AG20443 (cell line): Measurements from ENCODE around the gene NBEAL1.
A peak's percentile ranks its signal among the peaks of the same experiment; 100 is the strongest.
"Not testable (repeated sequence)": the region's sequence is repeated elsewhere in the genome, so short reads cannot be mapped to it uniquely, and the experiment has no call there.

Source experiments
- DNase-seq: peaks from one replicate; pipeline ENCODE4 v3.0.0; 2012; ENCODE audit warnings: low spot score, mixed read lengths

NBEAL1 gene

DNA sequence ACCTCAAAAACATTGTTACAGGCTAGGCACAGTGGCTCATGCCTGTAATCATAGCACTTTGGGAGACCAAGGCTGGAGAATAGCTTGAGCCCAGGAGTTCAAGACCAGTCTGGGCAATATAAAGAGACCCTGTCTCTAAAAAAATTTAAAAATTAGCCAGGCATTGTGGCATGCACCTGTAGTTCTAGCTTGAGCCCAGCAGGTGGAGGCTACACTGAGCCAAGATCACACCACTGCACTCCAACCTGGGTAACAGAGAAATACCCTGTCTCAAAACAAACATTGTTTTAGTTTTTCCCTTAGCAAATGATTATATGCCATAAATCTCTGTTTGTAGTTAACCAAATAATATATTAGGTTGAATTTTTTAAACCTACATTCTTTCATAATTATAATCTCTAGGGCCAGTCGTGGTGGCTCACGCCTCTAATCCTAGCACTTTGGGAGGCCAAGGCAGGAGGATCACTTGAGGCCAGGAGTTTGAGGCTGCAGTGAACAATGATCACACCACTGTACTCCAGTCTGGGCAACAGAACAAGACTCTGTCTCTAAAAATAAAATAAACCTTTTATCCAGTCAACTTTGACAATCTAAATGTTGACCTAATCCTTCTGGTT lies 210.9 kb downstream of the NBEAL1 start:
- DNase-seq: no peak

DNA sequence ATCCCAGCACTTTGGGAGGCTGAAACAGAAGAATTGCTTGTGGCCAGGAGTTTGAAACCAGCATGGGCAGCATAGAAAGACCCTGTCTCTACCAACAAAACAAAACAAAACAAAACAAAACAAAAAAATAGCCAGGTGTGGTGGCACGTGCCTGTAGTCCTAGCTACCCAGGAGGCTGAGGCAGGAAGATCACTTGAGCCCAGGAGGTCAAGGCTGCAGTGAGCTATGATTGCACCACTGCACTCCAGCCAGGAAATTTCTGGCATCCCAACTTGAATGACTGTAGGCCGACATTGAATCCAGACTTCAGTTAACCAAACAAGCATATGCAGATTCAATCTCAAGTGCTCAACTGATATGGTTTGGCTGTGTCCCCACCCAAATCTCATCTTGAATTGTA lies 215.0 kb downstream of the NBEAL1 start:
- not testable (repeated sequence) for DNase-seq

DNA sequence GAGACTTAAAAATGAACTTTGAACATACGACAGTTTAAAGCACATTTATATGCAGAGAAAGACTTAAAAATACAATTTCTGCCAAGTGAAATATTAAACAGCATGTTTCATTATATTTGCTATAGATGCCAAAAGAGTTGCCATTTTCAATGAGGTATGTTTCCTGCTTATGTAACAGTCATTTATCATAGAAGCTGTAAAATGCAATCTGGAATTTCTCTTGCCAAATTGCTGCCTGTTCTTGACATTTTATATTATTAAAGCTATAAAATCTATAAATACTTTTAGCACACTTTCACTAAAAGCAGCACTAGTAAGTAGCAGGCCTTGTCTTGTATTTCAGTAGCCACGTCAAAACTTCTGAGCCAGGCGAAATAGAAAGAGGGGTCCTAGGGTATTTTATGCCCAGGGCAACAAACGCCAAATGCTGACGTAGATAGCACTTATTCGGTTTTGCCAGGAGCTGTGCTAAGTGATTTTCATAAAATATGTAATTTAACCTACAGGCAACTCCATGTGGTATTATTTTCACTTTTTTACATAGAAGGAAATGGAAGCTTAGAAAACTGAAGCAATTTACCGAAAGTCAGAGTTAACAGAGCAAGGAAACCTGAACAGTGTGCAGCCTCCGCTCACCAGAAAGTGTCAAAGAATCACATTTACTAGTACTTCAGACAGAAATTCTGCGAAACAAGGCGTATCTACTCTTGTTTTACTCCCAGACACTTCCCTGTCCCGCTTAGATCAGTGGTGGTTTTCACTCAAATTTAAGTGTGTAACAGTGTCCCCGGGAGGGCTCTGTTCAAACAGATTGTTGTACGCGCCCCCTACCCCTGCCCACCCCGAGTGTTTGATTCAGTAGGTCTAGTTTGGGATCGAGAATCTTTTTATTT lies 222.9 kb downstream of the NBEAL1 start:
- no peak for DNase-seq

DNA sequence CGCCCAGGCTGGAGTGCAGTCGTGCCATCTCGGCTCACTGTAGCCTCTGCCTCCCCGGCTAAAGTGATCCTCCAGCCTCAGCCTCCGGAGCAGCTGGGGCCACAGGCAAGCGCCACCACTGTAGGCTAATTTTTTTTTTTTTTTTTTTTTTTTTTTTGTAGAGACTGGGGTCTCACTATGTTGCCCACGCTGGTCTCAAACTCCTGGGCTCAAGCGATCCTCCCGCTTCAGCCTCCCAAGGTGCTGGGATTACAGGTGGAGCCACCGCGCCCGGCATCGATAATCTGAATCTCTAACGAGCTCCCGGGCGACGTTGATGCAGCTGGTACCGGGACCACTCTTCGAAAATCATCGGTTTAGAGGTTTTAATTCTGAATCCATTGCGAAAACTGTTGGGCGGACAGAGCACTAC lies 223.6 kb downstream of the NBEAL1 start:
- DNase-seq: no peak

DNA sequence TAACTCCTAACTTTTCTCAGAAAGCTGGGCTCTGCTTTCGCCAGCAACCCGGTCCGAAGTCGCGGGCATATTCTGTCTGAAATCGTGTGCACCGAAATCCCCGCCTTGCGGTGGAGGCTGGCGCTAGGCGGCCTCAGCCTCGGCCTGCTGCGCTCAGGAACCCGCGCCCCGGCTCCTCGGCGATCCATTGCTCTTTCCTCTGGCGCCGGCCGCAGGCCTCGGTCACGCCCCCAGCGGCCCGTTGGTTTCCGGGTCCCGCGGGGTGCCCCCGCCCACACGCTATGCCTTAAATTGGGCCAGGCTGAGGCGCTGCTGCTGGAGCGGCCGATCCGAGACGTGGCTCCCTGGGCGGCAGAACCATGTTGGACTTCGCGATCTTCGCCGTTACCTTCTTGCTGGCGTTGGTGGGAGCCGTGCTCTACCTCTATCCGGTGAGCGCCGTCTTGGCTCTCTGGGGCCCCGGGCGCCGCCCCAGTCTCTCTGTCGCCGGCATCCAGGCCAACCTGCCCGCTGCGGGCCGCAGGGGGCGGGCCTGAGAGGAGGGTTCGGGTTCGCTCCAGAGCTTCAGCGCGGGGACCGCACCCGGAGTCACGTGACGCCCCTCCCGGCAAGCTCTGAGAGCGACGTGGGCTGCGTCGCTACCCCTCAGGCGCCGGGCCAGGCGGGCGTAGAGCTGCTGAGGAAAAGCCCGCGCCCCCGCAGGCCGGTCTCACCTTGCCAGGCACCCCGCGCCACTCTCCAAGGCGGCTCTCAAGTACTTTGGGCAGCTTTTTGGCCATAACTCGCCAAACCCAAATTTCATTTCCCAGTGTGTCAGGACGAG lies 224.2 kb downstream of the NBEAL1 start, which contains the start of gene CYP20A1:
Gene CYP20A1, plus strand, starts transcription at position 315 of the 823 bp plus-strand sequence. Its CDS starts 45 bp downstream, at position 360.
- DNase-seq: peak; percentile 98

DNA sequence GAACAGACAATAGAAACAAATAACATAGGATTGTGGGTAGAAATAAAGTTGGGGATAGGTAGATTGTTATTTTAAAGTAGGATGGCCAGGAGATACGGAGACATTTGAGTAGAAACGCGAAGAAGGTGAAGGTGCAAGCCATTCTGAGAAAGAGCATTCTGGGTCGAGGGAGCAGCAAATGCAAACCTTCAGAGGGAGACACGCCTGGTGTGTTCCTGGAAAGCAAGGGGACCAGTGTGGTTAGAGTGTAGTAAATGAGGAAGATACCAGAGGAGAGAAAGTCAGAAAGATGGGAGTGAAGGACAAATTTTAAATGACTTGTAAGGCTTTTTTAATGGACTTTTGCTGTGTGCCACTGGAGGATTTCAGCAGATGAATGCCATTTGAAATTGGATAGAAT lies 225.8 kb downstream of the NBEAL1 start:
- no peak for DNase-seq

DNA sequence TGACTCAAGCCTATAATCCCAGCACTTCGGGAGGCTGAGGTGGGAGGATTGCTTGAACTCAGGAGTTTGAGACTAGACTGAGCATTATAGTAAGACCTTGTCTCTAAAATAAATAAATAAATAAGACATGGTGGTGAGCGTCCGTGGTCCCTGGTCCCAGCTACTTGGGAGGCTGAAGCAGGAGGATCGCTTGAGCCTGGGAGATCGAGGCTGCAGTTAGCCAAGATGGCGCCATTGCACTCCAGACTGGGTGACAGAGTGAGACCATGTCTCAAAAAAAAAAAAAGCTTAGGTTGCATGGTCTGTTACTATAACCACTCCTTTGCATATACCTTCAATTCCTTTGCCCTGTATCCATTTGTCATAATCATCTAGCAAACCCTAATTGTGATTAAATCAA lies 227.8 kb downstream of the NBEAL1 start:
- no peak for DNase-seq

DNA sequence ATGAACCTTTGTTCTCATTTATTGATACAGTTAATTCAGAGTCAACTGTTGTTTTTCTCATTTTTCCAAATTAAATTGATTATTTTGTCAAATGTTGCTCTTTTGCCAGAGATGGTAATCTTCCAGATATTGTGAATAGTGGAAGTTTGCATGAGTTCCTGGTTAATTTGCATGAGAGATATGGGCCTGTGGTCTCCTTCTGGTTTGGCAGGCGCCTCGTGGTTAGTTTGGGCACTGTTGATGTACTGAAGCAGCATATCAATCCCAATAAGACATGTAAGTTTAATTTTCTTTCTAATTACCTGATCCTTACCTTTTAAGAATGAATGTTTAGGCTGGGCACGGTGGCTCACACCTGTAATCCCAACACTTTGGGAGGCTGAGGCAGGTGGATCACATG lies 232.0 kb downstream of the NBEAL1 start:
- no peak for DNase-seq

DNA sequence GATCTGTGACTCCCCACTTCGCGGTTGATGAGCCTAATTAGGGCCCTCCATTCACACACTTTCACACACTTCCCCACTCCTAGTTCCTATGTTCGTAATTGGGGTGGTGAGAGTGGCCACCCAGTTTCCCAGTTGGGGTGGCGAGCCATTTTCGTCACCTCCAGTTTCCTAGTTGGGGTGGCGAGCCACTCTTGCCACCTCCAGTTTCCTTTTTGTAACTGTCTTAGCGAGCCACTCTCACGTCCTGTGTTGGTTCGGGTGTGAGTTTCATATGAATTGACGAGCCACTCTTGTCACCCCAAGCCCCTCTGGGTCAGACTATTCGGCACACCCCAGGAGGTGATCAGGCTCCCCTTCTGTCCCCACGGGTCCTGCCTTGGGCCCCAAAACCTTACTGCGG lies 238.1 kb downstream of the NBEAL1 start:
- no peak for DNase-seq

DNA sequence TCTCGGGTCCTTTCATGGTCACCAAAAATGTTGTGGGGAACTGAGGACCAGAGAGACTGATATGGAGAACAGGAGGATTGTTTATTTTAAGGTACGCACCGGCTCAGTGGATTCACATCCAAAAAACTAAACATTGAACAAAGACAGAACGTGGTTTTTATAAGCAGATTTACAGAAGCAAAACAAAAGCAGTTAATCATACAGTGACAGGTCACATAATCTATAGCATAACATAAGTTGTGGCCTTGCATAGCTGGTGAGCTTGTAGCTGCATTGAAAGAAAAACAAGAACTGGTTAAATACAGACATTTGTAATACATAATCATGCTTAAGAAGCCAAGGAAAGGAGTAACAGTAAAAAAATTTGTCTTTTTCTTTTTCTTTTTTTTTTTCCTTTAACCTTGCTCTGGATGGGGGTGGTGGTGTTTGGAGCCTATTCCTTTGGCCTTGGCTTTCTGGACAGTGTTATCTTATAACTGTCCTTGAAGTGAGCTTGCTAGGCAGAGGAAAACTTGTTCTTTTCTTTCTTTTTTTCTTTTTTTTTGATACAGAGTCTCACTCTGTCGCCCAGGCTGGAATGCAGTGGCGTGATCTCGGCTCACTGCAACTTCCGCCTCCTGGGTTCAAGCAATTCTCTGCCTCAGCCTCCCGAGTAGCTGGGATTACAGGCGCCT lies 238.9 kb downstream of the NBEAL1 start:
- DNase-seq: not testable (repeated sequence)

DNA sequence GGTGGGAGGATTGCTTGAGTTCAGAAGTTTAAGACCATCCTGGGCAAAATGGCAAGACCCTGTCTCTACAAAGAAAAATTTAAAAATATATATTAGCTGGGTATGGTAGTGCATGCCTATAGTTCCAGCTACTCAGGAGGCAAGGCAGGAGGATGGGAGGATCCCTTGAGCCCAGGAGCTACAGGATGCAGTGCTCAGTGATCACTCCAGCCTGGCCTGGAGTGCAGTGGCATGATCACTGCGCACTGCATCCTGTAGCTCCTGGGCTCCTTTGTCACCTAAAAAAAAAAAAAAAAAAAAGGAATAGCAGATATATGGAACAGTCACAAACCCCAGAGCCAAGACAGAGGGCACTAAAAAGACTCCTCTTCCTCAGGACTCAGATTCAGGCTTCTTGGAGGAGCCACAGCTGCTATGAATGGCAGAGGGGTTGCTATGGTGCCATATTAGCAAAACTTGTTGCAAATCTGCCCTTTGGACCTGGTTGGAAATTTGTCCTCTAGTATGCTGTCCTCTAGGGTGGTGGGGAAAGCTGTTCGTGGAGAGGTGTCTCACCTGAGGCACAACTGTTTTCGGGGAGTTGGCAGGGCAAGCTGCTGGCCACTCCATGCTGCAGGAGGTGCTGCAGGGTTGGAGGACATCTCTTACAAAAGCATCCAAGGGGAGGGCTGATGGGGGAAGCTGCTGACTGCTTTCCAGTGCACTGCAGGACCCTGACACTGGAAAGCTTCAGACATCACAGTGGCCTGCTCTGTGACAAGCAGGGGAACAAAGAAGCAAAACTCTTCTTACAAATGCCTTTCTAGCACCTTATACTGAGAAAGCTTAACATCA lies 246.9 kb downstream of the NBEAL1 start:
- DNase-seq: no peak
